ENCODE results near the gene NDOR1.

NDOR1 gene

DNA sequence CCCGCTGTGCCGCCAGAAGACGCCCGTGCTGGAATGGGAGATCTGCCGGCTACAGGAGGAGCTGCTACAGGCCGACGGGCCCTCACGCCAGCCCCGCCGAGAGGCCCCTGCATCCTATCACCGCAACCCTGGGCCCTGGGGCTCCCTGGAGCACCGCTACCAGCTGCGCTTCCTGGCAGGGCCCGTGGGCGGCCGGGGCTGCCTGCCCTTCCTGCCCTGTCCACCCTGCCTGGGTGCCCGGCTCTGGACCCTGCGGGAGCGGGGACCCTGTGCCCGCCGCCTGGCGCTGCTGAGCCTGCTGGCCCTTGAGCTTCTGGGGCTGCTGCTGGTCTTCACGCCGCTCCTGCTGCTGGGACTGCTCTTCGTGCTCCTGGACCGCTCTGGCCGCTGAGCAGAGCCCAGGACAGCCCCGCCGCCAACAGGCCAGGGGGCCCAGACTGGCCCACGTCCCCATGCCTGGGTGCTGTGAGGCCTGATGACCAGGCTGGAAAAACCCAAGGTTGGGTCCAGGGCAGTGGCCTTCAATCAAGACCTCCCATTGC is 12.8 kb downstream of the NDOR1 start:
- Histone ChIP-seq H3K27me3 (ENCODE audit: control insufficient read depth, insufficient read depth, low read length) (no peaks in the 10 kb centered on the region), H3K79me2 (no peaks in the 10 kb centered on the region), H3K9ac (no peak overlapping the region), H3K4me3 (ENCODE audit: low read depth, low read length) (no peak overlapping the region), H3K36me3 (ENCODE audit: control insufficient read depth, insufficient read depth, low read length) (no peaks in the 10 kb centered on the region), H3K4me1 (no peaks in the 10 kb centered on the region), H3K9me3 (ENCODE audit: control insufficient read depth, low read length) (no peaks in the 10 kb centered on the region), H3K27ac (no peak overlapping the region), H2AFZ (no peak overlapping the region), H3K4me2 (ENCODE audit: low read length) (no peak overlapping the region)
- TF ChIP-seq, protein P1, sequence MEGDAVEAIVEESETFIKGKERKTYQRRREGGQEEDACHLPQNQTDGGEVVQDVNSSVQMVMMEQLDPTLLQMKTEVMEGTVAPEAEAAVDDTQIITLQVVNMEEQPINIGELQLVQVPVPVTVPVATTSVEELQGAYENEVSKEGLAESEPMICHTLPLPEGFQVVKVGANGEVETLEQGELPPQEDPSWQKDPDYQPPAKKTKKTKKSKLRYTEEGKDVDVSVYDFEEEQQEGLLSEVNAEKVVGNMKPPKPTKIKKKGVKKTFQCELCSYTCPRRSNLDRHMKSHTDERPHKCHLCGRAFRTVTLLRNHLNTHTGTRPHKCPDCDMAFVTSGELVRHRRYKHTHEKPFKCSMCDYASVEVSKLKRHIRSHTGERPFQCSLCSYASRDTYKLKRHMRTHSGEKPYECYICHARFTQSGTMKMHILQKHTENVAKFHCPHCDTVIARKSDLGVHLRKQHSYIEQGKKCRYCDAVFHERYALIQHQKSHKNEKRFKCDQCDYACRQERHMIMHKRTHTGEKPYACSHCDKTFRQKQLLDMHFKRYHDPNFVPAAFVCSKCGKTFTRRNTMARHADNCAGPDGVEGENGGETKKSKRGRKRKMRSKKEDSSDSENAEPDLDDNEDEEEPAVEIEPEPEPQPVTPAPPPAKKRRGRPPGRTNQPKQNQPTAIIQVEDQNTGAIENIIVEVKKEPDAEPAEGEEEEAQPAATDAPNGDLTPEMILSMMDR (IDR thresholded peaks at IDR 0.05), result no peak

DNA sequence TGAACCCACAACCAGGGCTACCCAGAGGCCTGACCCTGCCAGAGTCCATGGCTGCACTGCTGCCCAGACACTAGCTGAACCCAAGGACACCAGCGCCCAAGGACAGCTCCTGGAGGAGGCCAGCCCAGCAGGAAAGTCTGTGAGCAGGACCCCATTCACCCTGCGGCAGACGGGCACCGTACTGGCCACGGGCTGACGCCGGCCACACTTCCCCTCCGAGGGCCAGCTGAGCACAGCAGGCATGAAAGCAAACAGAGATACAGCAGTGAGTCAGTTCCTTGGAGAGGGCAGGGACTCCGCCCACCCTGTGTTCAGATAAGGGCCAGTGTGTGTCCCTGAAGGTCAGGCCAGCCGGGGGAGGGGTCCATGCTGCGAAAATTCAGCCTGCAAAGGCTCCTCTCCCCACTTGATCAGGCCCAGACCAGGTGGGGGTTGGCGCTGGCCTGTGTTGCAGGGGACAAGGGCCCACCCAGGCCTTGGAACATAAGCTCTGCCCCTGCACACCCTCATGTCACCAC is 13.3 kb downstream of the NDOR1 start:
- no peaks in the 10 kb centered on the region for H3K36me3 ChIP-seq (ENCODE audit: control insufficient read depth, insufficient read depth, low read length)
- H3K4me3 ChIP-seq (ENCODE audit: low read depth, low read length), result no peak overlapping the region
- H2AFZ ChIP-seq, result no peak overlapping the region
- TF ChIP-seq, protein P1 (IDR thresholded peaks at IDR 0.05), result no peak
- no peak overlapping the region for H3K4me2 ChIP-seq (ENCODE audit: low read length)
- H3K4me1 ChIP-seq, result no peaks in the 10 kb centered on the region
- H3K27me3 ChIP-seq (ENCODE audit: control insufficient read depth, insufficient read depth, low read length), result no peaks in the 10 kb centered on the region
- H3K9me3 ChIP-seq (ENCODE audit: control insufficient read depth, low read length), result no peaks in the 10 kb centered on the region
- no peak overlapping the region for H3K27ac ChIP-seq
- no peaks in the 10 kb centered on the region for H3K79me2 ChIP-seq
- H3K9ac ChIP-seq, result no peak overlapping the region

DNA sequence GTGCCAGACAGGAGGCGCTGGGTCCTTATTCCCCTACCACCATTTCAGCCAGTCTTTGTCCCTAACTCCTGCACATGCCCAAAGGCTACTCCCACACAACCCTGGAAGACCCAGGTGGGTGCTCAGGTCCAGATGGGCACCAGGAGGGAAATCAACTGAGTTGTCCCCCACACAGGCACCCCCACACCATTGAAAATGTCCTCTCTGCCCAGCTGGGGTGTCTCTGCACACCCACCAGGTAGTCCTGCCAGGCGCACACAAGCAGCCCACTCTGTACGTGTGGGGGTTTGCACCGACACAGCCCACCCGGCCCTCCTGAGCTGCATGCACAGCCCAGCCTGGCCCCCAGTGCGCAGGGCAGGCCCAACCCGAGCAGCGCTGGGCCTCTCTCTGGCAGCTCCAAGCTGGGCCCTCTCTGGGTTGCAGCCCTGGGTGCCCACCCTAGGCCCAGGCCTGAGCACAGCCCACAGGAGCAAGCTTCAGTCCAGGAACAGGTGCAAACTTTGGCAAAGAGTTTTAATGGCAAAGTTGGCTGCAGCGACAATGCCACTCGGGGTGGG is 14.3 kb downstream of the NDOR1 start:
- H3K27ac ChIP-seq, result no peak overlapping the region
- H3K27me3 ChIP-seq (ENCODE audit: control insufficient read depth, insufficient read depth, low read length), result no peaks in the 10 kb centered on the region
- TF ChIP-seq, protein P1 (IDR thresholded peaks at IDR 0.05), result no peak
- no peaks in the 10 kb centered on the region for H3K4me1 ChIP-seq
- no peaks in the 10 kb centered on the region for H3K36me3 ChIP-seq (ENCODE audit: control insufficient read depth, insufficient read depth, low read length)
- H3K9ac ChIP-seq, result no peak overlapping the region
- no peaks in the 10 kb centered on the region for H3K9me3 ChIP-seq (ENCODE audit: control insufficient read depth, low read length)
- H3K4me2 ChIP-seq (ENCODE audit: low read length), result no peak overlapping the region
- H3K79me2 ChIP-seq, result no peaks in the 10 kb centered on the region
- no peak overlapping the region for H2AFZ ChIP-seq
- H3K4me3 ChIP-seq (ENCODE audit: low read depth, low read length), result no peak overlapping the region

DNA sequence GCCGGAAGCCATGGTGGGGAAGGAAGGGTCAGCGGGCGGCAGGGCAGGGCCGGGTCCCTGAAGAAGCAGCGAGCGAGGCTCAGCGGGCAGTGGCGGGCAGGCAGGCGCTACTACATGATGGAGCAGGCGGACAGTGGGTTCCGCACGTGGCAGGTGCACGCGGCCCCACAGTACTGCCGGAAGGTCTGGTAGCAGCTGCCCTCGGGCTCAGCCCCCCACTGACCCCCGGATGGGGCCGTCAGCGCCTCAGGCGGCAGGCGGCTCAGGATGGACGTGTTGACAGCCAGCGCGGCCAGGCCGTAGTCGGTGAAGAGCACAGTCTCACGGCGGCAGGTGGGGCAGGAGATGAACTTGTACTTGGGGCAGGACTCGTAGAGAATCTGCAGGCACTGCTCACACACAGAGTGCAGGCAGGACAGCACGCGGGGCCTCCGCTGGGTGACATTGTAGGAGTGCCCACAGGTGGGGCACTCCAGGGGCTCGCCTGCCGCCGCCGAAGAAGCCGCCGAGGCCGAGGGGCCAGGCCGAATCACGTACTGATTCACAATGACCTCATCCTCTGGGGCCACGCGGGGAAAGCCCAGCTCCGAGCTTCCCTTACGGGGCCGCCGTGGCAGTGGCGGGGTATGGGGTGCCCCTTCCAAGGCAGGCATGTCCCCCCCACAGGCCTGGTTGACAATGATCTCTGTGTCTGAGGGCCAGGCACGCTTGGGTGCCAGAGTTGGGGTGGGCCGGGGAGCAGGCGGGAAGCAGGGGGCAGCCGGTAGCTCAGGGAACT is 15.0 kb downstream of the NDOR1 start:
- H3K4me3 ChIP-seq (ENCODE audit: low read depth, low read length), result no peak overlapping the region
- H3K36me3 ChIP-seq (ENCODE audit: control insufficient read depth, insufficient read depth, low read length), result no peaks in the 10 kb centered on the region
- no peaks in the 10 kb centered on the region for H3K9me3 ChIP-seq (ENCODE audit: control insufficient read depth, low read length)
- H3K4me2 ChIP-seq (ENCODE audit: low read length), result no peak overlapping the region
- H3K4me1 ChIP-seq, result no peaks in the 10 kb centered on the region
- H3K27ac ChIP-seq, result no peak overlapping the region
- H3K9ac ChIP-seq, result no peak overlapping the region
- no peak overlapping the region for H2AFZ ChIP-seq
- TF ChIP-seq, protein P1 (IDR thresholded peaks at IDR 0.05), result no peak
- no peaks in the 10 kb centered on the region for H3K27me3 ChIP-seq (ENCODE audit: control insufficient read depth, insufficient read depth, low read length)
- H3K79me2 ChIP-seq, result no peaks in the 10 kb centered on the region
